Measurements from ENCODE around the gene RTN4R. TPM values are rescaled to one million over a fixed set of nuclear protein-coding genes. Genes with fewer than 3 reads are reported as not detected.

RTN4R gene
- total and polyA plus RNA-seq, 2 of the 4 experiments (the other 2 are of a cell fraction): 0.18 to 0.94 TPM

DNA sequence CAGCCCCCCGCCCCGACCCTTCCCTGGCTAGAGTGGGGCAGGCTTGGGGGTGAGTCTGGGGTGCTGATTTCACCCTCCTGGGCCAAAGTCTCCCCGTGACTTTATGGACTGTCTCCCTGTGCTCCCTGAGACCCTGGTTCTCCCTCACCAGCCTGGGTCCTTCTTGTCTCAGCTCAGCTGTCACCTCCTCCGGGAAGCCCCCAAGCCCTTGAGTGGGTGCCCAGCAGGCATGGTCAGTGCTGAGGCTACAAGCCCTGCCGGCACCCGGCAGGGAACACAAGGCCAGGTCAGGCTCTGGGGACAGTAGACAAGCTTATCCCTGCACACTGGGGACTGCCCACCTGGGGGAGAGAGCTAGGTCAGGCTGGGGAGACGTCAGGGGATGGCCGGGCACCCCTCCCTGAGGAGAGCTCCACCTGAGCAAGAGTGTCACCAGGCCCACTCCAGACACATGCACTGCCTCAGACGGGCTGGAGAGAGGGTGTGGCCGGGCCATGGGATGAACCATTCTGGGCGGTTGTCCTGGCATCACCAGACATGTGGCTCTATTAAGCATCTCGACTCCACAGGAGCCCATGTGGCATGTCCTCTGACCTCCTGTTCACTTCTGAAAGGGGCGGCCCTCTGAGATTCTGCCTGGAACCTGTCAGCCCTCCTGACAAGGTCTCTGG is 22.6 kb upstream of the RTN4R start:
- ChIA-PET POLR2A (ENCODE audit: unreplicated experiment) (no interaction called here), CTCF (no interaction called here)
- no peak overlapping the region for H4K91ac ChIP-seq (ENCODE audit: insufficient read depth, low read depth, low read length)
- TF ChIP-seq CEBPB (IDR thresholded peaks at IDR 0.05; ENCODE audit: low read depth, low read length) (no peak), RAD21 (IDR thresholded peaks at IDR 0.05; ENCODE audit: low read length) (no peak), RFX5 (IDR thresholded peaks at IDR 0.05; ENCODE audit: low read depth, low read length) (no peak), SMC3 (IDR thresholded peaks at IDR 0.05; ENCODE audit: low read depth, low read length) (no peak), NFE2L2 (IDR thresholded peaks at IDR 0.05; ENCODE audit: low read depth, low read length) (no peak), POLR2A (IDR thresholded peaks at IDR 0.05; ENCODE audit: low read depth, low read length) (no peak), USF2 (IDR thresholded peaks at IDR 0.05; ENCODE audit: low read depth, low read length) (no peak), MAZ (IDR thresholded peaks at IDR 0.05; ENCODE audit: borderline replicate concordance, low read depth, low read length) (no peak), RCOR1 (IDR thresholded peaks at IDR 0.05; ENCODE audit: insufficient replicate concordance, low read length) (no peak), BHLHE40 (IDR thresholded peaks at IDR 0.05; ENCODE audit: low read depth, low read length) (no peak), MXI1 (IDR thresholded peaks at IDR 0.05; ENCODE audit: borderline replicate concordance, low read depth, low read length) (no peak), ELK1 (IDR thresholded peaks at IDR 0.05; ENCODE audit: borderline replicate concordance, low read depth, low read length) (no peak), FOS (IDR thresholded peaks at IDR 0.05; ENCODE audit: low read depth, low read length) (no peak), MAFK (IDR thresholded peaks at IDR 0.05; ENCODE audit: low read depth, low read length) (no peak), CHD1 (IDR thresholded peaks at IDR 0.05; ENCODE audit: low read depth, low read length) (no peak)
- TF ChIP-seq, protein P1, sequence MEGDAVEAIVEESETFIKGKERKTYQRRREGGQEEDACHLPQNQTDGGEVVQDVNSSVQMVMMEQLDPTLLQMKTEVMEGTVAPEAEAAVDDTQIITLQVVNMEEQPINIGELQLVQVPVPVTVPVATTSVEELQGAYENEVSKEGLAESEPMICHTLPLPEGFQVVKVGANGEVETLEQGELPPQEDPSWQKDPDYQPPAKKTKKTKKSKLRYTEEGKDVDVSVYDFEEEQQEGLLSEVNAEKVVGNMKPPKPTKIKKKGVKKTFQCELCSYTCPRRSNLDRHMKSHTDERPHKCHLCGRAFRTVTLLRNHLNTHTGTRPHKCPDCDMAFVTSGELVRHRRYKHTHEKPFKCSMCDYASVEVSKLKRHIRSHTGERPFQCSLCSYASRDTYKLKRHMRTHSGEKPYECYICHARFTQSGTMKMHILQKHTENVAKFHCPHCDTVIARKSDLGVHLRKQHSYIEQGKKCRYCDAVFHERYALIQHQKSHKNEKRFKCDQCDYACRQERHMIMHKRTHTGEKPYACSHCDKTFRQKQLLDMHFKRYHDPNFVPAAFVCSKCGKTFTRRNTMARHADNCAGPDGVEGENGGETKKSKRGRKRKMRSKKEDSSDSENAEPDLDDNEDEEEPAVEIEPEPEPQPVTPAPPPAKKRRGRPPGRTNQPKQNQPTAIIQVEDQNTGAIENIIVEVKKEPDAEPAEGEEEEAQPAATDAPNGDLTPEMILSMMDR (conservative IDR thresholded peaks at IDR 0.05; ENCODE audit: low read depth, low read length): no peak
- no peak overlapping the region for H2BK15ac ChIP-seq (ENCODE audit: low read depth, low read length)
- H3K9me3 ChIP-seq (ENCODE audit: control insufficient read depth, insufficient read depth, low read length): no peaks in the 10 kb centered on the region
- H3K14ac ChIP-seq (replicated peaks; ENCODE audit: low read depth, low read length): no peak overlapping the region
- H3K79me1 ChIP-seq (ENCODE audit: low read depth in 1 of 2, low read length in 2 of 2): no peaks in the 10 kb centered on the region
- in situ Hi-C loops (cut with MboI; ENCODE audit: low sequenced_read_pairs): loop anchor here (5.0 kb wide), 1 partner anchor 133 kb away; no protein-coding TSS in a partner anchor
- no peak overlapping the region for H3K4me3 ChIP-seq (ENCODE audit: insufficient read depth, low read depth, low read length)
- no peak overlapping the region for H2AK9ac ChIP-seq (replicated peaks; ENCODE audit: low read depth, low read length, poor library complexity)
- H3K4me2 ChIP-seq (ENCODE audit: low read depth, low read length): no peak overlapping the region
- no peak overlapping the region for H2AFZ ChIP-seq (replicated peaks; ENCODE audit: low read length, poor library complexity)
- no peak overlapping the region for H3K4ac ChIP-seq (ENCODE audit: low read depth, low read length)
- ATAC-seq (ENCODE audit: low read depth) (no peak), DNase-seq (no peak)
- no peaks in the 10 kb centered on the region for H3K36me3 ChIP-seq (ENCODE audit: control insufficient read depth, insufficient read depth, low read length)
- H4K8ac ChIP-seq (ENCODE audit: low read depth in 2 of 2, low read length in 2 of 2): no peak overlapping the region
- no peak overlapping the region for H2BK20ac ChIP-seq (ENCODE audit: low read depth, low read length)
- no peaks in the 10 kb centered on the region for H4K20me1 ChIP-seq (ENCODE audit: insufficient read depth, low read length)
- peaks cover 54% of the 10 kb centered on the region for H3K27me3 ChIP-seq (ENCODE audit: control insufficient read depth, insufficient read depth, low read length)
- H3K56ac ChIP-seq (ENCODE audit: extremely low read depth, insufficient read depth, low read length): no peak overlapping the region
- no peak overlapping the region for H2BK5ac ChIP-seq (ENCODE audit: low read depth, low read length, poor library complexity, severe bottlenecking)
- H2BK120ac ChIP-seq (ENCODE audit: low read depth, low read length): no peak overlapping the region
- no peaks in the 10 kb centered on the region for H3K4me1 ChIP-seq (ENCODE audit: control insufficient read depth, insufficient read depth, low read length)
- no peaks in the 10 kb centered on the region for H3K9me1 ChIP-seq (ENCODE audit: insufficient read depth, low read length)
- intact Hi-C loops (cut with micrococcal nuclease): no loop called here
- H3K18ac ChIP-seq (ENCODE audit: low read depth, low read length): no peak overlapping the region
- H4K5ac ChIP-seq (ENCODE audit: low read depth, low read length): no peak overlapping the region
- no TSS peak for BruUV-seq (replicated peaks)
- no peak overlapping the region for H3K9ac ChIP-seq (ENCODE audit: low read depth, low read length)
- no peak overlapping the region for H3K27ac ChIP-seq (ENCODE audit: insufficient read depth, low read length)
- H2AK5ac ChIP-seq (ENCODE audit: low read depth, low read length): no peak overlapping the region
- no peak overlapping the region for H3K23ac ChIP-seq (ENCODE audit: low read depth, low read length)
- dilution Hi-C loops (cut with HindIII; ENCODE audit: low sequenced_read_pairs, unreplicated experiment): no loop called here
- WGBS, 2 experiments (ENCODE audit: extremely low coverage in 2 of 2, insufficient read length in 1 of 2): 65% methylated on average over 4 of the region's 13 CpGs; no CpG with 5 or more reads in 1 of the 2 experiments

Measured in IMR-90 (cell line).